PFSK-1 (cell line): ENCODE data around the gene RPRML.

Source experiments
- FOXP2 ChIP-seq: optimal IDR thresholded peaks from 2 replicates; pipeline ENCODE3; 2011; ENCODE audit warnings: borderline replicate concordance, control low read depth, inconsistent platforms; ENCODE audit not compliant: insufficient read depth; ENCODE audit errors: extremely low read length, extremely low read depth
- POLR2AphosphoS5 ChIP-seq: IDR thresholded peaks from 2 replicates; pipeline ENCODE4 v1.6.1; 2012; ENCODE audit warnings: low read depth, mild to moderate bottlenecking, control low read depth, low read length, moderate library complexity
- SIN3A ChIP-seq: IDR thresholded peaks from 2 replicates; pipeline ENCODE4 v1.6.1; 2012; ENCODE audit warnings: mild to moderate bottlenecking, low read length, moderate library complexity, borderline replicate concordance; ENCODE audit not compliant: insufficient read depth
- TAF1 ChIP-seq: IDR thresholded peaks from 2 replicates; pipeline ENCODE4 v1.6.1; 2012; ENCODE audit warnings: low read length, control low read depth, borderline replicate concordance; ENCODE audit not compliant: insufficient read depth
- TF ChIP-seq, protein P1 (sequence below), 2 experiments: IDR thresholded peaks; 2 replicates each; pipeline versions ENCODE4 v1.6.1 to v1.8.0; 2011 to 2012; ENCODE audit warnings: low read depth in 2 of 2, low read length in 2 of 2, control low read depth in 1 of 2, inconsistent platforms in 1 of 2, mild to moderate bottlenecking in 1 of 2, moderate library complexity in 1 of 2; ENCODE audit not compliant: insufficient read depth in 1 of 2

RPRML gene

DNA sequence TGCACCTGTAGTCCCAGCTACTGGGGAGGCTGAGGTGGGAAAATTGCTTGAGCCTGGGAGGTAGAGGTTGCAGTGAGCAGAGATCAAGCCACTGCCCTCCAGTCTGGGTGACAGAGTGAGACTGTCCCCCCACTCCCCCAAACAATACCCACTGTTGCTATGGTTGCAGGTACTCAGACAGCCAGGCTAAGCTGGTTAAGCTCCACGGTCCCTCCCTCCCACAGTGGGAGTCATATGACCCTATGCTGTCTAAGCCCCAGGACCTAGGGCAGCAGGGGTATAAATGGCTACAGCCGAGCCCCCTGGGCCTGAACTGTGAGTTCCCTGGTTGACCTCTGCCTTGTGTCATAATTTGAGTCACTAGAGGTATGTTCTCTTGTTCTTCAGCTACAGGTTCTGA, 15.9 kb upstream of the RPRML start:
- TF ChIP-seq POLR2AphosphoS5 (no peak), TAF1 (no peak), SIN3A (no peak), FOXP2 (no peak)
- TF ChIP-seq, protein P1, sequence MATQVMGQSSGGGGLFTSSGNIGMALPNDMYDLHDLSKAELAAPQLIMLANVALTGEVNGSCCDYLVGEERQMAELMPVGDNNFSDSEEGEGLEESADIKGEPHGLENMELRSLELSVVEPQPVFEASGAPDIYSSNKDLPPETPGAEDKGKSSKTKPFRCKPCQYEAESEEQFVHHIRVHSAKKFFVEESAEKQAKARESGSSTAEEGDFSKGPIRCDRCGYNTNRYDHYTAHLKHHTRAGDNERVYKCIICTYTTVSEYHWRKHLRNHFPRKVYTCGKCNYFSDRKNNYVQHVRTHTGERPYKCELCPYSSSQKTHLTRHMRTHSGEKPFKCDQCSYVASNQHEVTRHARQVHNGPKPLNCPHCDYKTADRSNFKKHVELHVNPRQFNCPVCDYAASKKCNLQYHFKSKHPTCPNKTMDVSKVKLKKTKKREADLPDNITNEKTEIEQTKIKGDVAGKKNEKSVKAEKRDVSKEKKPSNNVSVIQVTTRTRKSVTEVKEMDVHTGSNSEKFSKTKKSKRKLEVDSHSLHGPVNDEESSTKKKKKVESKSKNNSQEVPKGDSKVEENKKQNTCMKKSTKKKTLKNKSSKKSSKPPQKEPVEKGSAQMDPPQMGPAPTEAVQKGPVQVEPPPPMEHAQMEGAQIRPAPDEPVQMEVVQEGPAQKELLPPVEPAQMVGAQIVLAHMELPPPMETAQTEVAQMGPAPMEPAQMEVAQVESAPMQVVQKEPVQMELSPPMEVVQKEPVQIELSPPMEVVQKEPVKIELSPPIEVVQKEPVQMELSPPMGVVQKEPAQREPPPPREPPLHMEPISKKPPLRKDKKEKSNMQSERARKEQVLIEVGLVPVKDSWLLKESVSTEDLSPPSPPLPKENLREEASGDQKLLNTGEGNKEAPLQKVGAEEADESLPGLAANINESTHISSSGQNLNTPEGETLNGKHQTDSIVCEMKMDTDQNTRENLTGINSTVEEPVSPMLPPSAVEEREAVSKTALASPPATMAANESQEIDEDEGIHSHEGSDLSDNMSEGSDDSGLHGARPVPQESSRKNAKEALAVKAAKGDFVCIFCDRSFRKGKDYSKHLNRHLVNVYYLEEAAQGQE (IDR thresholded peaks at IDR 0.05; ENCODE audit: insufficient read depth in 1 of 2, low read depth in 2 of 2, low read length in 2 of 2) = no peak

DNA sequence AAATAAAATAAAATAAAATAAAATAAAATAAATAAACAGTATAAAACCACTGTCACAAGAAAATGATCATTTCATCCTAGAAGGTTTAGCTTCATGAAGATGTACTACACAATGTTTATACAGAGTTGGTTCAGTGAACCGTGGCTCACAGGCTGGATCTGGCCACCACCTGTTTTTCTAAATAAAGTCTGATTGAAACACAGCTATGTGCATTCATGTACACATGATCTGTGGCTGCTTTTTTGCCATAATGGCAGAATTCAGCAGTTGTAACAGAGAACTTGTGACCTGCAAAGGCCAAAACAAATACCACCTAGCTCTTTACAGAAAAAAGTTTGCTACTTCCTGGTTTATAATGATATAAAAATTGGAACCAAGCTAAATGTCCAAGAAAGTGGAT, 12.6 kb upstream of the RPRML start:
- no peak for TF ChIP-seq FOXP2
- no peak for TF ChIP-seq SIN3A
- no peak for TF ChIP-seq TAF1
- TF ChIP-seq, protein P1 (IDR thresholded peaks at IDR 0.05; ENCODE audit: insufficient read depth in 1 of 2, low read depth in 2 of 2, low read length in 2 of 2) = no peak
- TF ChIP-seq POLR2AphosphoS5 = no peak

DNA sequence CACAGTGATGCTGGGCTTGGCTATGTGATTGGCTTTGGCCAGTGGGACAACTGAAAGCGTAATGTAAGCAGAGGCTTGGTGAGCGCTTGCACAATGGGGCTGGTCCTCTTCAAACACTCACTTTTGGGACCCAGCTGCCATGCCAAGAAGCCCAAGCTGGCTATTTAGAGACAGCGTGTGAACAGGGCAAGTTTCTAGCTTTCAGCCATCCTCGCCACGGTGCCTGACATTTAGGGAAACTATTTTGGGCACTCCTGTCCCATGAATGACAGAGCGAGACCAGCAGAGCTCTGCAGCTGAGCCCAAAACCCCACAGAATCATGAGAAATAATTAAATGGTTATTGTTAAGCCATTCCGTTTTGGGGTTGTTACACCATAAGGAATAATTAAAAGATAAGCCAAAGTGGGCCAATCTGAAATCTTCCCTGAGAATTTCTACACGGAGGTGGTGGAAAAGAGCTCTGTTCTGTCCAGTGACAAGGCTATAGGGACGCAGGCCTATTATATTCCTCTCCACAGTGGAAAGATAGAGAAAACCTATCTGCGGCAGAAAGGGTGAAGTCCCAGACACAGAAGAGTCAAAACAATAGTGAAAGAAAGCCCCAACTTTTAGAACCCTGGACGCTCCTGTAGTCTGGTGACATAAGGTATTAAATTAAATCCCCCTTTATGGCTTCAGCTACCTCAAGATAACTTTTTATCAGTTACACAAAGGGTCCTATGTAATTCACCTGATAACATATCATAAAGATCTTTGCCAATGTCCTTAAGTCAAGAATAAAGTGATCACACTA, 10.8 kb upstream of the RPRML start:
- no peak for TF ChIP-seq TAF1
- TF ChIP-seq FOXP2 = no peak
- TF ChIP-seq, protein P1 (IDR thresholded peaks at IDR 0.05; ENCODE audit: insufficient read depth in 1 of 2, low read depth in 2 of 2, low read length in 2 of 2) = no peak
- TF ChIP-seq SIN3A = no peak
- TF ChIP-seq POLR2AphosphoS5 = no peak

GRCh38 chr17:46986366-46986765, 7.3 kb upstream of the RPRML start:
- TF ChIP-seq TAF1 (no peak), FOXP2 (no peak), POLR2AphosphoS5 (no peak), SIN3A (no peak)
- TF ChIP-seq, protein P1 (IDR thresholded peaks at IDR 0.05; ENCODE audit: insufficient read depth in 1 of 2, low read depth in 2 of 2, low read length in 2 of 2) = no peak
